Measurements from ENCODE around the gene TLK2.

Gene TLK2

DNA sequence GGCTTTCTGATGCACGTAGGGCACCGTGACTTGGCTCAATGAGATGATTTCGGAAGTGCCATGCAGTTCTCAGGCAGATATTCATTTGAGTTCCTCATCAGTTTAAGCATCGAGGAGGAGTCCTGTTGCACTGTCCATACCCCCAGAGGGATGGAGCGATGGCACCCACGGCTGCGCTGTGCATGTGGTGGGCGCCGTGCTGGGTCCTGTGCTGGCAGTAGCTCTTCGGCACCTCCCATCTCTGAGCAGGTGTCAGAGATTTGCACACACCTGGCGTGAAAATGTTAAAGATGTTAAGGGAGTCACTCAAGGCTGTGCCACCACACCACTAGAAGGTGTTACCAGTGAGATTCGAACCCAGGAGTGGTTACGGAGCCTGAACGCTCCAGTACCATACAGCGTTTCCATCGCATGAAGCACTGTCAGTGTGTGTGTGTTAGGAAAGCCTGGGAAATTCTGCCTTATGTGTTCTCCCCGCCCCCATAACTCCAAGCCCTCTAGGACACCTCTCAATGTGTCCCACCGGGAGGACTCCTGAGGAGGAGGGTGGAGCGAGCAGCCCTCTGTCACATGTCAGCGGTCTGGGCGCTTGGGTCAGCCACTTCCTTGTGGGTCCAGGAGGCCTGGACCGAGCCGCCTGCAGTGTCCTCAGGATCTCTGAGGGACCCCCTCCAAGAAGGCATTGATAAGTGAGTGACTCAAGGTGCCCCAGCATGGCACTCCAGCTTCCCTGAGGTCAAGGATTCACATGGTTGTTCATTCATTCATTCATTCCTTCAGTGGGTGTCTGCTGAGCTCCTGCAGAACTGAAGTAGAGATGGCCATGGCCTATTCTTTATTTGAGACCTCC is 152.7 kb downstream of the TLK2 start:
- Histone ChIP-seq H3K4me1 (ENCODE audit: control insufficient read depth in 1 of 2, insufficient read depth in 2 of 2, low read length in 2 of 2) (no peaks in the 10 kb centered on the region), H3K27ac (ENCODE audit: low read depth, low read length) (no peak overlapping the region), H3K9me3 (ENCODE audit: control insufficient read depth in 1 of 2, low read length in 2 of 2) (no peaks in the 10 kb centered on the region), H3K9ac (ENCODE audit: low read depth in 1 of 2, low read length in 2 of 2) (no peak overlapping the region), H3K4me3 (ENCODE audit: low read depth in 1 of 2, low read length in 2 of 2) (no peak overlapping the region), H3K27me3 (ENCODE audit: control insufficient read depth in 1 of 2, insufficient read depth in 2 of 2, low read length in 2 of 2) (peaks cover 15 to 19% of the 10 kb centered on the region in 2 donors), H3K36me3 (ENCODE audit: control insufficient read depth in 1 of 2, insufficient read depth in 2 of 2, low read length in 2 of 2) (no peaks in the 10 kb centered on the region)

GRCh38 chr17:62631936-62632924 is 153.6 kb downstream of the TLK2 start:
- peaks cover 8 to 11% of the 10 kb centered on the region in 2 donors for H3K27me3 ChIP-seq (ENCODE audit: control insufficient read depth in 1 of 2, insufficient read depth in 2 of 2, low read length in 2 of 2)
- H3K36me3 ChIP-seq (ENCODE audit: control insufficient read depth in 1 of 2, insufficient read depth in 2 of 2, low read length in 2 of 2), result no peaks in the 10 kb centered on the region
- H3K9me3 ChIP-seq (ENCODE audit: control insufficient read depth in 1 of 2, low read length in 2 of 2), result no peaks in the 10 kb centered on the region
- H3K9ac ChIP-seq (ENCODE audit: low read depth in 1 of 2, low read length in 2 of 2), result no peak overlapping the region
- no peak overlapping the region for H3K27ac ChIP-seq (ENCODE audit: low read depth, low read length)
- no peak overlapping the region for H3K4me3 ChIP-seq (ENCODE audit: low read depth in 1 of 2, low read length in 2 of 2)
- no peaks in the 10 kb centered on the region for H3K4me1 ChIP-seq (ENCODE audit: control insufficient read depth in 1 of 2, insufficient read depth in 2 of 2, low read length in 2 of 2)

- Histone ChIP-seq H3K9me3 (ENCODE audit: control insufficient read depth in 1 of 2, low read length in 2 of 2) (no peaks in the 10 kb centered on the region), H3K36me3 (ENCODE audit: control insufficient read depth in 1 of 2, insufficient read depth in 2 of 2, low read length in 2 of 2) (no peaks in the 10 kb centered on the region), H3K27me3 (ENCODE audit: control insufficient read depth in 1 of 2, insufficient read depth in 2 of 2, low read length in 2 of 2) (no peaks in the 10 kb centered on the region), H3K4me1 (ENCODE audit: control insufficient read depth in 1 of 2, insufficient read depth in 2 of 2, low read length in 2 of 2) (no peaks in the 10 kb centered on the region), H3K4me3 (ENCODE audit: low read depth in 1 of 2, low read length in 2 of 2) (no peak overlapping the region), H3K27ac (ENCODE audit: low read depth, low read length) (no peak overlapping the region), H3K9ac (ENCODE audit: low read depth in 1 of 2, low read length in 2 of 2) (no peak overlapping the region)
Measured at GRCh38 chr17:62637809-62638208, 159.2 kb downstream of the TLK2 start.

DNA sequence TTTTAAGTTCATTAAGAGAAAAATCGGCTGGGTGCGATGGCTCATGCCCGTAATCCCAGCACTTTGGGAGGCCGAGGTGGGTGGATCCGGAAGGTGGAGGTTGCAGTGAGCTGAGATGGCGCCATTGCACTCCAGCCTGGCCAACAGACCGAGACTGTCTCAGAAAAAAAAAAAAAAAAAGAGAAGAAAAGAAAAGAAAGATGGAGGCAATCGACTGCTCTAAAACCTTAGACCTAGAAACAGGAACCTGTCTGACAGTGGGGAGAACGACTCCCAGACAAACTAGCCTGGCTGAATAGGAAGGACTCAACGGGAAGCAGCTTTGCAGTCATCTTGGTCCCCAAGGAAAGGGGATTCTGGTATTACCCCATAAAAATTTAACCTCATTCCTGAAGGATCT is 162.5 kb downstream of the TLK2 start:
- no peak overlapping the region for H3K4me3 ChIP-seq (ENCODE audit: low read depth in 1 of 2, low read length in 2 of 2)
- H3K9me3 ChIP-seq (ENCODE audit: control insufficient read depth in 1 of 2, low read length in 2 of 2), result no peaks in the 10 kb centered on the region

GRCh38 chr17:62641951-62642350 is 163.3 kb downstream of the TLK2 start:
- no peak overlapping the region for H3K4me3 ChIP-seq (ENCODE audit: low read depth in 1 of 2, low read length in 2 of 2)
- H3K36me3 ChIP-seq (ENCODE audit: control insufficient read depth in 1 of 2, insufficient read depth in 2 of 2, low read length in 2 of 2), result no peaks in the 10 kb centered on the region
- no peak overlapping the region for H3K27ac ChIP-seq (ENCODE audit: low read depth, low read length)
- H3K9ac ChIP-seq (ENCODE audit: low read depth in 1 of 2, low read length in 2 of 2), result no peak overlapping the region
- H3K27me3 ChIP-seq (ENCODE audit: control insufficient read depth in 1 of 2, insufficient read depth in 2 of 2, low read length in 2 of 2), result no peaks in the 10 kb centered on the region
- H3K4me1 ChIP-seq (ENCODE audit: control insufficient read depth in 1 of 2, insufficient read depth in 2 of 2, low read length in 2 of 2), result no peaks in the 10 kb centered on the region
- H3K9me3 ChIP-seq (ENCODE audit: control insufficient read depth in 1 of 2, low read length in 2 of 2), result no peaks in the 10 kb centered on the region

More for the DNA sequence above, 162.5 kb downstream of the TLK2 start:
- Histone ChIP-seq H3K27ac (ENCODE audit: low read depth, low read length) (no peak overlapping the region), H3K4me1 (ENCODE audit: control insufficient read depth in 1 of 2, insufficient read depth in 2 of 2, low read length in 2 of 2) (no peaks in the 10 kb centered on the region), H3K27me3 (ENCODE audit: control insufficient read depth in 1 of 2, insufficient read depth in 2 of 2, low read length in 2 of 2) (no peaks in the 10 kb centered on the region), H3K36me3 (ENCODE audit: control insufficient read depth in 1 of 2, insufficient read depth in 2 of 2, low read length in 2 of 2) (no peaks in the 10 kb centered on the region), H3K9ac (ENCODE audit: low read depth in 1 of 2, low read length in 2 of 2) (no peak overlapping the region)

GRCh38 chr17:62643496-62643895 is 164.9 kb downstream of the TLK2 start:
- H3K36me3 ChIP-seq (ENCODE audit: control insufficient read depth in 1 of 2, insufficient read depth in 2 of 2, low read length in 2 of 2), result no peaks in the 10 kb centered on the region
- H3K4me1 ChIP-seq (ENCODE audit: control insufficient read depth in 1 of 2, insufficient read depth in 2 of 2, low read length in 2 of 2), result no peaks in the 10 kb centered on the region
- no peaks in the 10 kb centered on the region for H3K27me3 ChIP-seq (ENCODE audit: control insufficient read depth in 1 of 2, insufficient read depth in 2 of 2, low read length in 2 of 2)
- H3K4me3 ChIP-seq (ENCODE audit: low read depth in 1 of 2, low read length in 2 of 2), result no peak overlapping the region
- H3K27ac ChIP-seq (ENCODE audit: low read depth, low read length), result no peak overlapping the region
- H3K9ac ChIP-seq (ENCODE audit: low read depth in 1 of 2, low read length in 2 of 2), result no peak overlapping the region
- no peaks in the 10 kb centered on the region for H3K9me3 ChIP-seq (ENCODE audit: control insufficient read depth in 1 of 2, low read length in 2 of 2)

- Histone ChIP-seq H3K36me3 (ENCODE audit: control insufficient read depth in 1 of 2, insufficient read depth in 2 of 2, low read length in 2 of 2) (no peaks in the 10 kb centered on the region), H3K4me1 (ENCODE audit: control insufficient read depth in 1 of 2, insufficient read depth in 2 of 2, low read length in 2 of 2) (no peaks in the 10 kb centered on the region), H3K4me3 (ENCODE audit: low read depth in 1 of 2, low read length in 2 of 2) (no peak overlapping the region), H3K9ac (ENCODE audit: low read depth in 1 of 2, low read length in 2 of 2) (no peak overlapping the region), H3K9me3 (ENCODE audit: control insufficient read depth in 1 of 2, low read length in 2 of 2) (no peaks in the 10 kb centered on the region), H3K27me3 (ENCODE audit: control insufficient read depth in 1 of 2, insufficient read depth in 2 of 2, low read length in 2 of 2) (no peaks in the 10 kb centered on the region), H3K27ac (ENCODE audit: low read depth, low read length) (no peak overlapping the region)
Measured at GRCh38 chr17:62644487-62645173, 166.0 kb downstream of the TLK2 start.

- Histone ChIP-seq H3K27me3 (ENCODE audit: control insufficient read depth in 1 of 2, insufficient read depth in 2 of 2, low read length in 2 of 2) (peaks cover 7 to 8% of the 10 kb centered on the region in 2 donors), H3K36me3 (ENCODE audit: control insufficient read depth in 1 of 2, insufficient read depth in 2 of 2, low read length in 2 of 2) (no peaks in the 10 kb centered on the region), H3K4me1 (ENCODE audit: control insufficient read depth in 1 of 2, insufficient read depth in 2 of 2, low read length in 2 of 2) (peaks cover 9 to 12% of the 10 kb centered on the region in 2 donors), H3K27ac (ENCODE audit: low read depth, low read length) (no peak overlapping the region), H3K9me3 (ENCODE audit: control insufficient read depth in 1 of 2, low read length in 2 of 2) (no peaks in the 10 kb centered on the region), H3K9ac (ENCODE audit: low read depth in 1 of 2, low read length in 2 of 2) (no peak overlapping the region), H3K4me3 (ENCODE audit: low read depth in 1 of 2, low read length in 2 of 2) (no peak overlapping the region)
Measured at GRCh38 chr17:62648251-62648955, 169.8 kb downstream of the TLK2 start.

- no peak overlapping the region for H3K27ac ChIP-seq (ENCODE audit: low read depth, low read length)
Measured at GRCh38 chr17:62648956-62649294, 170.3 kb downstream of the TLK2 start.

More at GRCh38 chr17:62648956-62649294, 170.3 kb downstream of the TLK2 start:
- Histone ChIP-seq H3K27me3 (ENCODE audit: control insufficient read depth in 1 of 2, insufficient read depth in 2 of 2, low read length in 2 of 2) (peaks cover 9 to 12% of the 10 kb centered on the region in 2 donors), H3K9ac (ENCODE audit: low read depth in 1 of 2, low read length in 2 of 2) (no peak overlapping the region), H3K4me1 (ENCODE audit: control insufficient read depth in 1 of 2, insufficient read depth in 2 of 2, low read length in 2 of 2) (peaks cover 14 to 17% of the 10 kb centered on the region in 2 donors), H3K36me3 (ENCODE audit: control insufficient read depth in 1 of 2, insufficient read depth in 2 of 2, low read length in 2 of 2) (no peaks in the 10 kb centered on the region), H3K4me3 (ENCODE audit: low read depth in 1 of 2, low read length in 2 of 2) (no peak overlapping the region), H3K9me3 (ENCODE audit: control insufficient read depth in 1 of 2, low read length in 2 of 2) (no peaks in the 10 kb centered on the region)
